Kidney epithelial cell (primary cell): Measurements from ENCODE around the gene ZFX. TPM values are rescaled to one million over a fixed set of nuclear protein-coding genes. Genes with fewer than 3 reads are reported as not detected.

ENCODE experiments used
- DNase-seq: peaks from one replicate; pipeline ENCODE4 v3.0.0-alpha.2; 2010; ENCODE audit warnings: low read depth
- H3K27me3 ChIP-seq: 2 replicates; pipeline ENCODE4 v1.6.0; 2011; ENCODE audit warnings: low read length; ENCODE audit not compliant: control insufficient read depth, insufficient read depth
- H3K36me3 ChIP-seq: 2 replicates; pipeline ENCODE4 v1.5.1; 2011; ENCODE audit warnings: low read length; ENCODE audit not compliant: control insufficient read depth, insufficient read depth
- H3K4me3 ChIP-seq: 2 replicates; pipeline ENCODE4 v1.5.1; 2011; ENCODE audit warnings: low read depth, mild to moderate bottlenecking, control low read depth, low read length
- total RNA-seq: library from RNA; depleted of rRNA; stranded (reverse); fragments of >200 nt; gene quantifications from 2 replicates; pipeline ENCODE4 v1.2.3, GENCODE V29; 2015
- TF ChIP-seq, protein P1 (sequence below): IDR thresholded peaks from 2 replicates; pipeline ENCODE4 v1.5.1; 2011; ENCODE audit warnings: mild to moderate bottlenecking, moderate library complexity, low read length, control low read depth, inconsistent platforms; ENCODE audit not compliant: insufficient read depth, poor library complexity, severe bottlenecking

Gene ZFX
- total RNA-seq, 1 donor from 2014 or later = 19.7 TPM

DNA sequence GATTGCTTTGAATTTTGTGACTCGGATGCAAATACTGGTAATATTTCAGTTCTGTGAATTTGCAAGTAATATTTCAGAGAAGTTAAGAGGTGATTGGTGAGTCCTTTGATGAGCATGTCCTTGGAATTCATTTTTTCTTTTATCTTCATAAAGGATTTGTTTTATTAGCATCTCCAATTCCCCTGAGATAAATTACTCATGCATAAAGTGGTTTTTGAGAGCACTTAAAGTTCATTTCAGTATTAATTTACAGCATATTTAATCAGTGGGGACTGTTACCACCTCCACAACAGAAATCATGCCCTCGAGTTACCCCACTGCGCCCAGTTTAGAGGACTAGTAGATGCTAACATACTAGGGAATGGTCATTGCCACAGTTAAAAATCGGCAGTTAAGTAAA is 65.0 kb downstream of the ZFX start:
- TF ChIP-seq, protein P1, sequence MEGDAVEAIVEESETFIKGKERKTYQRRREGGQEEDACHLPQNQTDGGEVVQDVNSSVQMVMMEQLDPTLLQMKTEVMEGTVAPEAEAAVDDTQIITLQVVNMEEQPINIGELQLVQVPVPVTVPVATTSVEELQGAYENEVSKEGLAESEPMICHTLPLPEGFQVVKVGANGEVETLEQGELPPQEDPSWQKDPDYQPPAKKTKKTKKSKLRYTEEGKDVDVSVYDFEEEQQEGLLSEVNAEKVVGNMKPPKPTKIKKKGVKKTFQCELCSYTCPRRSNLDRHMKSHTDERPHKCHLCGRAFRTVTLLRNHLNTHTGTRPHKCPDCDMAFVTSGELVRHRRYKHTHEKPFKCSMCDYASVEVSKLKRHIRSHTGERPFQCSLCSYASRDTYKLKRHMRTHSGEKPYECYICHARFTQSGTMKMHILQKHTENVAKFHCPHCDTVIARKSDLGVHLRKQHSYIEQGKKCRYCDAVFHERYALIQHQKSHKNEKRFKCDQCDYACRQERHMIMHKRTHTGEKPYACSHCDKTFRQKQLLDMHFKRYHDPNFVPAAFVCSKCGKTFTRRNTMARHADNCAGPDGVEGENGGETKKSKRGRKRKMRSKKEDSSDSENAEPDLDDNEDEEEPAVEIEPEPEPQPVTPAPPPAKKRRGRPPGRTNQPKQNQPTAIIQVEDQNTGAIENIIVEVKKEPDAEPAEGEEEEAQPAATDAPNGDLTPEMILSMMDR = no peak
- DNase-seq = no peak
- Histone ChIP-seq H3K4me3 (no peak overlapping the region), H3K36me3 (no peaks in the 10 kb centered on the region), H3K27me3 (no peaks in the 10 kb centered on the region)

DNA sequence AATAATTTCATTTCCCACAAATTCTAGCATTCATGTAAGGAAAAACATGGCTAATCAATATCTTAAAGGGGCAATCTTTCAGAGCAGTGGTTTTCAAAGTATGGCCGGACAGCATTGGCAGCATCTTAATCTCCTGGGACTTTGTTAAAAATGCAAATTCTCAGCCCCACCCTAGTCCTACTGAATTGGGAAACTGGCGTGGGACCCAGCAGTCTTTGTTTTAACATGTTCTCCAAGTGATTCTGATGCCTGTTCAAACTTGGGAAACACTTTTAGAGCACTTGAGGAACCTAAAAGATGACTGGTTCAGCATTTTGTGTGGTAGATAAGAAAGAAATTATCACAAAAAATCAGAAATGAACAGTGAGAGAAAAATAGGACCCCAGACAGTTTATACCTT is 65.7 kb downstream of the ZFX start:
- Histone ChIP-seq H3K36me3 (no peaks in the 10 kb centered on the region), H3K27me3 (no peaks in the 10 kb centered on the region), H3K4me3 (no peak overlapping the region)
- DNase-seq = no peak
- TF ChIP-seq, protein P1 = no peak

DNA sequence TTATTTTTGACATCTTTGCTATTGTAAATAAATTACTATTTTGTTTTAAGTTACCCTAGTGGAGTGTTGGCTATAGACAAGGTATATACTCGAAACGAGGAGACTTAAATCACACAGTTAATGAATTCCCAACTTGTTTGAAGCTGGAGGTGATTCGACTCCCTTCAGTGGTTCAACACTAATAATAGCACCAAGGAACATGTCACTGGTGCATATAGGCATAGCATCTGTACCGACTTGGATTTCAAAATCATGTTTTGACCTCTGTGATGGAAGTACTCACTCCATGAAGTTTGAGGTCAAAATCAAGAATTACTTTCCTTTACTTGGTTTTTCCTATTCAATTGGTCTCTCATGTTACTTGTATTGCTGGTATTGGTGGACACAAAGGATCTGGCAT is 66.5 kb downstream of the ZFX start:
- Histone ChIP-seq H3K4me3 (no peak overlapping the region), H3K36me3 (no peaks in the 10 kb centered on the region), H3K27me3 (no peaks in the 10 kb centered on the region)
- DNase-seq = no peak
- TF ChIP-seq, protein P1 = no peak

DNA sequence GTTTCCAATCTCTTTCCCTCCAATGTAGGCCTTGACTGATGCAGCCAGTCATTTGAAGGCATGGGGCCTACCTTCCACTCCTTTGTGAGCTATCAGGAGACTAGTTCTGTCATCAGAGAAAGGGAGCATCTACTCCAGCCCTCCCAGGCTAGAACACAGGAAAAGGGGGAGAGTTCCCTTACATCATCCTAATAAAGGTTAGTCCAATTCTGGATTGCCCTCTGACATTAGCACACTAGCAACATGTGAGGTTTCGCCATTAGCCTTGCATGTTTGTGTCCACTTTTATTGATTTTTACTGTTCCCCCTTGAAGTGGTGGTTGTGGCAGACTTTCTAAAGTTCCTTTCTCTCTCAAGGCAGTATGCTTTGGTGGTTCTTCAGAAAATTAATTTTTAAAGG is 67.3 kb downstream of the ZFX start:
- H3K36me3 ChIP-seq = no peaks in the 10 kb centered on the region
- H3K4me3 ChIP-seq = no peak overlapping the region
- no peaks in the 10 kb centered on the region for H3K27me3 ChIP-seq
- DNase-seq = no peak
- TF ChIP-seq, protein P1 = no peak

DNA sequence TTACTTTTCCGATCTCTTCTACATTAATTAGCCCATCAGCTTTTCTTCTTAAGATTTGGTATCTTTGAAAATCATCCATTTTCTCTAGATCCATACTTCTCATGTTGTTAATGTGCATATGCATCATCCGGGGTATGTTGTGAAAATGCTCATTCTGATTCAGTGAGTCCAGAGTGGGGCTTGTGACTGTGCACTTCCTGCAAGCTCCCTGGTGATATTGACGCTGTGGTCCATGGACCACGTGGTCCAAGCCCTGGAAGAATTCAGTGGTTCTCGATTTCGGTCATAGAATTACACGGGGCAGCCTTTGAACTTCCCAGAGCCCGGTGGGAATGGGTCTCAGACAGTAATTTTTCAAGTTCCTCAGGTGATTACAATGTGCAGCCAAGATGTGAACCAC is 69.8 kb downstream of the ZFX start:
- TF ChIP-seq, protein P1 = no peak
- no peak overlapping the region for H3K4me3 ChIP-seq
- H3K36me3 ChIP-seq = no peaks in the 10 kb centered on the region
- no peaks in the 10 kb centered on the region for H3K27me3 ChIP-seq
- DNase-seq = no peak

DNA sequence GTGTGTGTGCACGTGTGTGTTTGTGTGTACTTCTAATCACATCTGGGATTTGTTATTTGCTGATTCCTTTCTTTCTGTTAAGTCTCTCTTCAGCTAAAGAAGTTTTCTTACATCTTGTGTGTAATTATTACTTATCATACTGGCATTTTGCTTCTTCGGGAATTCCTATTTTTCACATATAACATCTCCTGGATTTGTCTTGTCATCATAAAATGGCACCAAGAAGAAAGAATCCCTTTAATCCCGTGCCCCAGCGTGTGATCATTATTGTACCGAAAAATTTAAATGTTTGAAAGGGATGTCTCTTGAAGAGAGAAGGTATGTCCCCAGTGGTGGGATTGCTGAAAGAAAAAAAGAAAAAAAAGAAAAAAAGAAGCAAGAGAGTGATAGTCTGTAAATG is 72.3 kb downstream of the ZFX start:
- Histone ChIP-seq H3K4me3 (no peak overlapping the region), H3K36me3 (no peaks in the 10 kb centered on the region), H3K27me3 (no peaks in the 10 kb centered on the region)
- TF ChIP-seq, protein P1 = no peak
- DNase-seq = no peak
